HG03342 (cell line): Measurements from ENCODE around the gene FOS.

ENCODE experiments used
- ATAC-seq: cut with Tn5 transposase; IDR thresholded peaks from one replicate; pipeline ENCODE4 v1.9.1; 2021; ENCODE audit warnings: mild to moderate bottlenecking, moderate library complexity; ENCODE audit not compliant: unreplicated experiment

The FOS gene

DNA sequence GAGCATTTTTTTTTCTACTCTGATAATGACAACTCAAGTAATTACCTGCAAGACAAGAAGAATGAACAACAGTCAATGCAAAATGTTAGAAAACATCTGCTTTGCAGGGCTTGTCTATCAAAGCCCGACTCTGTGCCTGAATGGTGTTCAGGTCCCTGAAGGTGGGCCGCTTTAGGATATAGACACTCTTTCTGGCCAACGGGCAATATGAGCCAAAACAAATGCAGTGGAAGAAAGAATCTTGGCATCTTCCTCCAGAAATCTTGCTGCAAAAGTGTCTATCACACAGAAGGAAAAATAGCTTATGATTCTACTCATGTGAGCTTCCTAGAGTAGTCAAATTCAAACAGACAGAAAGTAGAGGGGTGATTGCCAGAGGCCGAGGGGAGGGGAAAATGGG lies 32.7 kb downstream of the FOS start:
- no peak for ATAC-seq

- ATAC-seq, result no peak
Observed at GRCh38 chr14:75312341-75312740, 33.7 kb downstream of the FOS start.

DNA sequence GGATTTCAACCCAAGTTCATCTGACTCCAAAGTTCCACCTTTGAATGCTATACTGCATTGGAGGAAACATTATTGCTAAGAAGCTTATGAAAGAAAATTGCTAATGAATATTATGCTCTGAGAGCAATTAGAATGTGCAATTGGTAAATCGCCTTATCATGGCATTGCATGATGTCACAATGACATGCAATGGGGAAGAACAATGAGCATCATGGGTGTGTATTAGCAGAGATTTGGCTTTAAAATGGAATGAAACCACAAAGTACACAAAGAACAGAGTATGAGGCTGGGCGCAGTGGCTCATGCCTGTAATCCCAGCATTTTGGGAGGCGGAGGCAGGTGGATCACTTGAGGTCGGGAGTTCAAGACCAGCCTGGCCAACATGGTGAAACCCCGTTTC lies 34.7 kb downstream of the FOS start:
- no peak for ATAC-seq

GRCh38 chr14:75315144-75315543 lies 36.5 kb downstream of the FOS start:
- ATAC-seq, result no peak

GRCh38 chr14:75317148-75317547 lies 38.5 kb downstream of the FOS start:
- no peak for ATAC-seq

DNA sequence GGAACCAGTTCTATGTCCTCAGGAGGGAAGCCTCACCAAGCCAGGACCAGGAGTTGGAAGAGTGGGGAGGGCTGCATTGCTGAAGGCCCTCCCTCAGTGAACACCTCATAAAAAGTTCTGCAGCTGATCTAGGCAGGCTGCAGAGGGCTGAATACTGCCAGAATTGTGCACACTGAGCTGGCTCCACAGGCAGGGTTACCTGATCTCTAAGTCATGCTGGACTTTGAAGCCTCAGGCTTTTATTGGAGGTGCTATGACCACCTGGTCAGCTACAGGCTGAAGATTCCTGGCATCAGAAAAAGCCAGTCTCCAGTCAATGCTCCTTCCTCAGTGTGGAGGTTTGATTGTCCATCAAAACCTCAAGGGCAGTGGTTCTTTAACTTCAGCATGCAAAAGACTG lies 39.7 kb downstream of the FOS start:
- no peak for ATAC-seq

- ATAC-seq, result no peak
Observed at GRCh38 chr14:75319021-75319420, 40.4 kb downstream of the FOS start.

DNA sequence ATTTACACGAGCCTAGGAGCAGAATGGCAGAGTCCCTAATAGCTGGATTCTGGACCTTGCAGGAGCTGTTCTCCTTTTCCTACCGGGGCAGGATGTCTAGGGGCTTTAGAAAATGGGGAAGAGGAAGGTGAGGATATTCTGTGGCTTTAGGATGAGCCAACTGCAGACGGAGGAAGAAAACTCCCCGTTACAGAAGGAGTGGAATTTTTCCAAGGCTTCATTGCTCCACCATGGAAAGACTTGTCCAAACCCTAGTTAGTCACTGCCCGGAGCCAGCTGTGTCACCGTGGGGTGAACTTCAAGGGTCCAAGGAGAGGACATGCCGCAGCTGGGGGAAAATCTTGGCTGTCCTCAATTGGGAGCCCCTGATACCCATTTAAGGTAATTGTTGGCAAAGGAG lies 41.6 kb downstream of the FOS start:
- no peak for ATAC-seq

- ATAC-seq, result no peak
Observed at GRCh38 chr14:75322746-75323145, 44.1 kb downstream of the FOS start.

DNA sequence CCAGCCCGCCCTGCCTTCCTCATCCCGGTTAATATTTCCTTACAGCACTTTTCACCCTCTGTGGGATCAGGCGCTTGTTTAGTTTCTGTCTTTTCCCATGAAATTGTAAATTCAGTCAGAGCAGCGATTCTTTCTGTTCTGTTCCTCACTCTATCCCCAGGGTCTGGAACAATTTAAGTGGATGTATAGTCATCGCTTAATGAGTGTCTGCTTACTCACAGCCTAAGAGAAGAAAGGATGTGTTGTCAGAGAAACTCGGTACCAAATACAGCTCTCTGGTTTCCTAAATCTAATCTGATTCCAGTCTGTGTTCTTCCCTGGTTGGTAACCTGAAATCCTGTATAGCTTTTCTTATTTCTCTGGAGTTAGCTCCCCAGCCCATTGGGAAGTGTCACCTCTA lies 44.9 kb downstream of the FOS start:
- ATAC-seq, result no peak

GRCh38 chr14:75328558-75329155 lies 50.0 kb downstream of the FOS start:
- ATAC-seq, result no peak

GRCh38 chr14:75329369-75329768 lies 50.7 kb downstream of the FOS start:
- no peak for ATAC-seq

DNA sequence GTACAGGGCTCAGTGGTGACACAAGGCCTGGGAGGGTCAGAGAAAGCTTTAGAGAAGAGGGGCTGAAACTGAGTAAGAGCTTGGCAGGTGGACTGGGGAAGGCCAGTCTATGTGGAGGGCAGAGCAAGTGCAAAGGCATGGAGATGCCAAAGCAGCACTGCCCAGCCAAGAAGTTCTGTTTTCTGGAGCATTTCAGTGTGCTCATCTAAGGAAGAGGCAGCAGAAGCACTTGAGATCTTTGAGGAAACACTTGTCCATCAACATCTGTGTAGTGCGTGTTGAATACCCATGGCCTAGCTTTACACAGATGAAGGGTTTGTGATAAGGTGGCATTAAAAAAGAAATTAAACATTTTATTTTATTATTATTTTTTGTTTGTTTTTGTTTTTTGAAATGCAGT lies 52.8 kb downstream of the FOS start:
- ATAC-seq, result no peak
